Activated naive CD4-positive, alpha-beta T cell treated with Interleukin-2 at 50 U/mL for 16 hours (primary cell): ENCODE data around the gene SIVA1.
"Not testable (repeated sequence)": the region's sequence is repeated elsewhere in the genome, so short reads cannot be mapped to it uniquely, and the experiment has no call there.

Experiments used
- DNase-seq: peaks from one replicate; pipeline ENCODE4 v3.0.0-alpha.2; 2020

Gene SIVA1

DNA sequence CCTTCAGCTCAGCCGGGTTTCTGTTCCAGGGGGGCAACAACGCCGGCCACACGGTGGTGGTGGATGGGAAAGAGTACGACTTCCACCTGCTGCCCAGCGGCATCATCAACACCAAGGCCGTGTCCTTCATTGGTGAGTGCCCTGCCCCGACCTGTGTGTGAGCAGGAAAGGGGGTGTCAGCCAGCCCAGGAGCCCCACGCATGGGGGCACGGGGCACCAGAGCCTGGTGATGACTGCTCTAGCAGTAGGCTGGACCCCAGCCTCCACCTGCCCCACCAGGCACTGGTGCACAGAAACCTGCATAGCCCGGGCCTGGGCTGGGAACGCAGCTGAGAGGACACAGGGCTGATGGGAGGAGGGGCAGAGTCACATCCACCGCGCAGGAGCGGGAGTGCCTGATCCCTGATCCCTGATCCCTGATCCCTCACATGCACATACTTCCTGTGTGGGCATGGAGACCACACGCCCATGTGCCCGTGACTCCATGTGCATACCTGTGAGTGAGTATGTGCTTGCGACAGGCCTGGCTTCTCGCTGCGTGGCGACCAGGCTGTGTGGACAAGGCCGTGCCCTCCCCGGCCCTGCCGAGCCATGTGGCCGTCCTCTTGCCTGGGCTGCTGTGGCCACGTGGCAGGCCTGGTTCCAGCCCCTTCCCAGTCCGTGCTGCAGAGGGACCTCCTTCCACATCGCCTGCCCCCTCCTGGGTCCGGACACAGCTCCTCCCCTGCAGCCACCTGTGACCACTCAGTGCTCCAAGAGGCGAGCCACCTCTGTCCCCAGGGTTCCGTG lies 17.8 kb upstream of the SIVA1 start:
- no peak for DNase-seq

- no peak for DNase-seq
These were observed 16.9 kb upstream of the SIVA1 start for GRCh38 chr14:104735830-104736642.

GRCh38 chr14:104738375-104739019 lies 14.4 kb upstream of the SIVA1 start:
- no peak for DNase-seq

DNA sequence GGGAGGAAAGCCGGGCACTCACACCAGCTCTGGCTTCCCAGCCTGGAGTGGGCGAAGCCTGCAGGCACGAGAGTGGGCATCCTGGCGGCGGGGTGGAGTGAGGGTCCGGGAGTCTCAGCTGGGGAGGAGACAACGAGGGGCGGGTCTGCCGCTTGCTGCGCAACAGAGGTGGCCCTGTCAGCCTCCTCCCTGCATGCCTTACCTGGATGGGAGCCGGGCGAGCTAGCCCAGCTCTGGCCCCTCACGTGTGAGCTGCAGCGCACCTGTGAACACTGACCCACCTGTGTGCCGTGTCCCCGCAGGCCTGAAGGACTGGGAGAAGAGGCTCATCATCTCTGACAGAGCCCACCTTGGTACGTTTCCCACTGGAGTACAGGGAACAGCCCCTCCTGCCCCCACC lies 13.9 kb upstream of the SIVA1 start:
- DNase-seq: no peak

- no peak for DNase-seq
These were observed 13.1 kb upstream of the SIVA1 start for GRCh38 chr14:104739546-104740516.

DNA sequence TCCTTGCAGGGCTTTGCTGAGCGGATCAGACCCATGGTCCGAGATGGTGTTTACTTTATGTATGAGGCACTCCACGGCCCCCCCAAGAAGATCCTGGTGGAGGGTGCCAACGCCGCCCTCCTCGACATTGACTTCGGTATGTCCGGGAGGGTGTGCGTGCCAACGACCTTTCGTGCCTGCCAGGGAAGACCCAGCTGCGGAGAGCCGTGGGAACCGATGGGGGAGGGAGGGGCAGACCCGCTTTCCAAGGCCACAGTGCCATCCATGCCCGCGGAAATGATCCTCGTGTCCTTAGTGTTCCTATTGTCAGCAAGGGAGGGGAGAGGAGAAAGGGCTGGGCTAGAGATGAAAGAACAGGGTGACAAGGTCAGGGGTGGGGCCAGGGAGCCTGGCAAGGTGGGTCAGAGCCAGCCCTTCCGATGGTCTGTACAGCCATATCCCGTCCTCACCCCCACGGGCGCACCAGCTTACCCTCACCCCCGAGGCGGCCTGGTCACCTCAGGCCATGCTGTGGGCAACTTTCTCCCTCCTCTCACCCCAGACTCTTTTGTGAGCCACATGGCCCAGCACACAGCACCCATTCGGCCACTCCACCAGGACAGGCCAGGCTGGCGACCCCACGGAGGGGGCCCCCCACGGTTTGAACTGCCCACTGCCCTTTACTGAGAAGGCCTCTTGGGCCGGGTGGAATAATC lies 11.7 kb upstream of the SIVA1 start:
- DNase-seq: no peak

- peak; percentile 29 for DNase-seq
These were observed 11.1 kb upstream of the SIVA1 start for GRCh38 chr14:104741803-104742251.

DNA sequence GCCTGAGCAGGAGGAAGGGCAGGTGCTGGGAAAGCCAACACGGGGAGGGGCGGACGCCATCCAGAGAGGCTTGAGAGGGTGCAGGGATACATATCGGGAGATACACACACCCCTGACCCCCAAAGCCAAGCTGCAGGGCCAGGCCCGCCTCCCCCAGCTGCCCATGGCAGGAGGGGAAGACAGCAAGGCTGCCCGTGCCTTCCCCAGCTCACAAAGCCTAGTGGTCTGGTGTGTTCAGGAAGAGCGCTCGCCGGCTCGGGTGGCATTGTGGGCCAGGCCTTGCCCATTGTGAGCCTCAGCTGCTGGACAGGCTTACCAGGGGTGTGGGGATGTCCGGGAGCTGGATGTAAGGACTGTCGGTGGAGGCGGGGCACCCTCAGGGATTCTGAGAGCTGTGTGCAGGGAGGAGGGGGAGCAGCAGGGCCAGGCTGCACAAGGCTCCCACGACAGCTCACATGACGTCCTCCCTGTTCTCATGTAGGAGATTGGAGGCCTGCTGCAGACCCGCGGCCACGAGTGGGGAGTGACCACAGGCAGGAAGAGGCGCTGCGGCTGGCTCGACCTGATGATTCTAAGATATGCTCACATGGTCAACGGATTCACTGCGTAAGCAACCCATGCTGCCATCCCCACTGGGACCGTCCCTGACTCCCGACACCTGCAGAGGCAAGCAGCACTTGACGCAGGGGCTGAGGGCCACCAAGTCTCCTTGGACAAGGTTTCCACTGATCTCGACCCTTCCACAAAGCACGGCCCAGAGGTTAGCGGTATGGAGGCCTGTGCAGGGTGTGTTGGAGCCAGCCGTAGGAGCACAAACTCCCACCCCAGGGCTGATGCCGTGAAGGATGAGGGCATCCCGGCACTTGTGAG lies 10.1 kb upstream of the SIVA1 start:
- no peak for DNase-seq

DNA sequence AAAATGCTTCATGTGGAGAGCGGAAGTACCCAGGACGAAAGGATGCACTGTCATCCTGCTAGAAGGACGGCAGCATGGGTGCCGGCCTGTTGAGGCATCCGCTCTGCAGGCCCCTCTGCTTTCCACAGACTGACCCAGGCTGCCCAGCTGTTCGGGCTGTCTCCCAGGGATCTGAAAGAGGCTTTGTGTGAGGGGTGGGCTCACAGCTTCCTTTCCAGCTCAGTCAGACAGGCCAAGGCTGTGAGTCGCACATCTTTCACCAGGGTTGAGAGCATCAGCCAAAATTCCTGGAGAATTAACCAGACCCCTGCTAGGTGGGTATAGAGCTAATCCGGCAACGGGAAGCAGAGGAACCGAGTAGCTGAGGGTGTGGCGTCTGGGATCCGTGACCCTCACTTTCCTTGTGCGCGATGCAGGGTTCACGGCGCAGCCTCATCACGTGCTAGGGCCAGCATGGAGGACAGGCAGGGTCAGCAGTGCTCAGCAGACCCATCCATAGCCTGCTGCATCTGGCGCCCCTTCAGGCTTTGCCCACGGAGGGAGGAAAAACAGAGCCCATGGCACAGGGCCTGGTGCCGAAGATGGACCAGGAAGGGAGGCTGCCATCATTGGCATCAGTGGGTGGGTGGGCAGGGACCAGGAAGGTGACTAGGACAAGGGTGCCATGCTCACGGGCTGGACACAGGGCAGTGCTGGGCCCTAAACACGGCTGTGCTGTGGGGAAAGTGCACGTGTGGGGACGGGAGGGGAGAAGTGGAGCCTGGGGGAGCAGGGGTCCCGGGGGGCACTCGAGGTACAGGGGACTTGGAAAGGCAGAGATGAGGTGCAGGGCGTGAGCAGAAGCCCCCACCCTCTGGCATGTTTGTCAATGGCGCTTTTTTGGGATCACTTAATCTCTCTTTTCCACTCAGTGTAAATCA lies 9.2 kb upstream of the SIVA1 start:
- no peak for DNase-seq

DNA sequence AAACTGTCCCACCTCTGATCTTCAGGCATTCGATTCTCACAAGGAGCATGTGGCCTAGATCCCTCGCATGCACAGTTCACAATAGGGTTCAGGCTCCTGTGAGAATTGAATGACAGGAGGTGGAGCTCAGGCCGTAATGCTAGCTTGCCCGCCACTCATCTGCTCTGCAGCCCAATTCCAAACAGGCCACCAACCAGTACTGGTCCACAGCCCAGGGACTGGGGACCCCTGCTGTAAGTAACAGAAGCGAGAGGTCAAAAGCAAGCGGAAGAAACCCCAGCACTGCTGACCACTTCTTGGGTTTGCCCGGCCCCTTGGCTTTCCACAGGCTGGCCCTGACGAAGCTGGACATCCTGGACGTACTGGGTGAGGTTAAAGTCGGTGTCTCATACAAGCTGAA lies 8.5 kb upstream of the SIVA1 start:
- no peak for DNase-seq

GRCh38 chr14:104745431-104745830 lies 7.5 kb upstream of the SIVA1 start:
- no peak for DNase-seq

GRCh38 chr14:104746071-104746545 lies 6.8 kb upstream of the SIVA1 start:
- peak; percentile 52 for DNase-seq

GRCh38 chr14:104746934-104747481 lies 5.9 kb upstream of the SIVA1 start:
- DNase-seq: no peak

GRCh38 chr14:104747876-104748275 lies 5.1 kb upstream of the SIVA1 start:
- no peak for DNase-seq

GRCh38 chr14:104749111-104749649 lies 3.8 kb upstream of the SIVA1 start:
- DNase-seq: no peak

DNA sequence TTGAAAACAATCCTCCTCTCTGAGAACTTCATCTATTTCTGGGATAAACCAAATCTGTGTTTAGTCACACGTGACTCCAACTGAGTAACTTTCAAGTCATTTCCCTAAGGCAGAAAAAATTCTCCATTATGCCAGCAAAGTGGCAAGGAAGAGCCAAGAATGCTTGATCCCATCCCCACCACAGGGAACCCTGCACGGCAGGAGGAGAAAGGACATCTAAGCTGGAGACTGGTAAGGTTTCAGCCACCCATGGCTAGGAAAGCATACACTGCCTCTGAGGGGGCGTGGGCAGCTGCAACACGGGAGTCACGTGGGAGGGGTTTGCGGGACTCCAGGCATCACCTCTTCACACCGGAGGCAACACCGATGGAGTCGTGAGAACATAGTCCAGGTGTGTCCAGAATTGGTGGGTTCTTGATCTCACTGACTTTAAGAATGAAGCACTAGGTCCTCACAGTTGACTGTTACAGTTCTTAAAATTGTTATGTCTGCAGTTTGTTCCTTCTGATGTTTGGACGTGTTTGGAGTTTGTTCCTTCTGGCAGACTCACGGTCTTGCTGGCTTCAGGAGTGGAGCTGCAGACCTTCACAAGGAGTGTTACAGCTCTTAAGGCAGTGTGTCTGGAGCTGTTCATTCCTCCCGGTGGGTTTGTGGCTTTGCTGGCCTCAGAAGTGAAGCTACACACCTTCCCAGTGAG lies 2.7 kb upstream of the SIVA1 start:
- DNase-seq: no peak

GRCh38 chr14:104750753-104751057 lies 2.2 kb upstream of the SIVA1 start:
- DNase-seq: not testable (repeated sequence)
